HEK293 (cell line): Measurements from ENCODE around the gene KRTAP12-1.

ENCODE experiments used
- CTCF ChIA-PET: fragments of 350-600 bp; formaldehyde crosslinking; extraction: SDS; loops from one replicate; lab custom pipeline; 2021; ENCODE audit warnings: antibody characterized with exemption; lab: Yijun Ruan, JAX
- POLR2A ChIA-PET: fragments of 300-600 bp; formaldehyde crosslinking; extraction: SDS; loops from one replicate; lab custom pipeline; 2020; ENCODE audit warnings: antibody characterized with exemption, inconsistent platforms; lab: Yijun Ruan, JAX
- H3K27ac ChIP-seq: fragments of 200-500 bp; sonication (Bioruptor generic); 2 replicates; pipeline ENCODE4 v1.5.1; 2014; ENCODE audit warnings: low read depth, low read length, control low read depth, inconsistent platforms; ENCODE audit errors: extremely low read depth
- H3K36me3 ChIP-seq, 2 experiments: fragments of 200-500 bp in 1 of 2; sonication (Bioruptor generic) in 1 of 2; 1 replicate in 1 of 2; 2 replicates in 1 of 2; pipeline ENCODE4 v1.5.1; 2014 to 2017; ENCODE audit warnings: inconsistent platforms in 2 of 2, low read length in 2 of 2; ENCODE audit not compliant: control insufficient read depth in 2 of 2, insufficient read depth in 1 of 2
- H3K4me1 ChIP-seq: fragments of 200-500 bp; sonication (Bioruptor generic); 2 replicates; pipeline ENCODE4 v1.5.1; 2014; ENCODE audit warnings: mild to moderate bottlenecking, low read length, inconsistent platforms; ENCODE audit not compliant: control insufficient read depth, insufficient read depth
- H3K4me3 ChIP-seq: 2 replicates; pipeline ENCODE4 v1.5.1; 2011; ENCODE audit warnings: low read depth, mild to moderate bottlenecking, control low read depth, low read length, moderate library complexity
- H3K9me3 ChIP-seq: fragments of 200-500 bp; sonication (Bioruptor generic); 2 replicates; pipeline ENCODE4 v1.5.1; 2014; ENCODE audit warnings: low read depth, low read length, inconsistent platforms; ENCODE audit not compliant: control insufficient read depth, insufficient read depth
- GFI1B ChIP-seq: fragments of 450-650 bp; formaldehyde crosslinking; IDR thresholded peaks from 2 replicates; pipeline ENCODE4 v1.5.1; 2016; ENCODE audit warnings: missing biosample characterization, missing genetic modification characterization
- HOXC10 ChIP-seq: sonication (generic); formaldehyde crosslinking; IDR thresholded peaks from 2 replicates; pipeline ENCODE4 v1.8.1; 2023; ENCODE audit warnings: mild to moderate bottlenecking, missing genetic modification reagents
- KLF8 ChIP-seq: fragments of 450-650 bp; formaldehyde crosslinking; IDR thresholded peaks from 2 replicates; pipeline ENCODE4 v1.5.1; 2016; ENCODE audit warnings: missing biosample characterization, missing genetic modification characterization
- MYNN ChIP-seq: fragments of 450-650 bp; formaldehyde crosslinking; IDR thresholded peaks from 2 replicates; pipeline ENCODE4 v1.5.1; 2016; ENCODE audit warnings: missing biosample characterization, missing genetic modification characterization, borderline replicate concordance
- SCRT2 ChIP-seq: fragments of 450-650 bp; formaldehyde crosslinking; IDR thresholded peaks from 2 replicates; pipeline ENCODE4 v1.5.1; 2016; ENCODE audit warnings: missing biosample characterization, missing genetic modification characterization
- SETDB1 ChIP-seq: IDR thresholded peaks from one replicate; pipeline ENCODE4 v1.6.1; 2017; ENCODE audit warnings: mild to moderate bottlenecking, low read length, moderate library complexity, mixed read lengths; ENCODE audit not compliant: insufficient read length
- ZFP41 ChIP-seq: fragments of 450-650 bp; formaldehyde crosslinking; IDR thresholded peaks from 2 replicates; pipeline ENCODE4 v1.5.1; 2016; ENCODE audit warnings: missing biosample characterization, missing genetic modification characterization, borderline replicate concordance
- ZIC2 ChIP-seq: fragments of 450-650 bp; formaldehyde crosslinking; IDR thresholded peaks from 2 replicates; pipeline ENCODE4 v1.5.1; 2016; ENCODE audit warnings: missing biosample characterization, missing genetic modification characterization
- ZNF132 ChIP-seq: fragments of 450-650 bp; formaldehyde crosslinking; IDR thresholded peaks from 2 replicates; pipeline ENCODE4 v1.5.1; 2017; ENCODE audit warnings: missing biosample characterization, missing genetic modification characterization, borderline replicate concordance
- ZNF202 ChIP-seq: fragments of 450-650 bp; formaldehyde crosslinking; IDR thresholded peaks from 2 replicates; pipeline ENCODE4 v1.5.1; 2016; ENCODE audit warnings: missing biosample characterization, missing genetic modification characterization, borderline replicate concordance
- ZNF214 ChIP-seq: fragments of 450-650 bp; formaldehyde crosslinking; IDR thresholded peaks from 2 replicates; pipeline ENCODE4 v1.5.1; 2017; ENCODE audit warnings: missing biosample characterization, mild to moderate bottlenecking, missing genetic modification characterization, borderline replicate concordance
- ZNF280C ChIP-seq: fragments of 450-650 bp; formaldehyde crosslinking; IDR thresholded peaks from 2 replicates; pipeline ENCODE4 v1.5.1; 2016; ENCODE audit warnings: missing biosample characterization, missing genetic modification characterization
- ZNF335 ChIP-seq: fragments of 450-650 bp; formaldehyde crosslinking; conservative IDR thresholded peaks from 2 replicates; pipeline ENCODE4 v1.5.1; 2016; ENCODE audit warnings: missing biosample characterization, missing genetic modification characterization
- ZNF423 ChIP-seq: fragments of 450-650 bp; formaldehyde crosslinking; IDR thresholded peaks from 2 replicates; pipeline ENCODE4 v1.5.1; 2016; ENCODE audit warnings: missing biosample characterization, missing genetic modification characterization
- ZNF473 ChIP-seq: fragments of 450-650 bp; formaldehyde crosslinking; IDR thresholded peaks from 2 replicates; pipeline ENCODE4 v1.5.1; 2017; ENCODE audit warnings: missing biosample characterization, missing genetic modification characterization
- ZNF558 ChIP-seq: fragments of 450-650 bp; formaldehyde crosslinking; IDR thresholded peaks from 2 replicates; pipeline ENCODE4 v1.5.1; 2016; ENCODE audit warnings: missing biosample characterization, missing genetic modification characterization
- ZNF560 ChIP-seq: fragments of 450-650 bp; formaldehyde crosslinking; IDR thresholded peaks from 2 replicates; pipeline ENCODE4 v1.5.1; 2017; ENCODE audit warnings: missing biosample characterization, missing genetic modification characterization, borderline replicate concordance
- ZNF621 ChIP-seq: fragments of 450-650 bp; formaldehyde crosslinking; IDR thresholded peaks from 2 replicates; pipeline ENCODE4 v1.5.1; 2017; ENCODE audit warnings: missing biosample characterization, missing genetic modification characterization
- ZNF654 ChIP-seq: fragments of 450-650 bp; formaldehyde crosslinking; IDR thresholded peaks from 2 replicates; pipeline ENCODE4 v1.5.1; 2016; ENCODE audit warnings: low read depth, missing biosample characterization, missing genetic modification characterization
- ZNF658 ChIP-seq: fragments of 450-650 bp; formaldehyde crosslinking; IDR thresholded peaks from 2 replicates; pipeline ENCODE4; 2016; ENCODE audit warnings: missing biosample characterization, missing genetic modification characterization
- ZNF747 ChIP-seq: fragments of 450-650 bp; formaldehyde crosslinking; IDR thresholded peaks from 2 replicates; pipeline ENCODE4 v1.5.1; 2016; ENCODE audit warnings: missing biosample characterization, missing genetic modification characterization
- TF ChIP-seq, protein P1 (sequence below): IDR thresholded peaks from 2 replicates; pipeline ENCODE4 v1.6.1; 2011; ENCODE audit warnings: mild to moderate bottlenecking, low read depth, low read length, borderline replicate concordance
- TF ChIP-seq, protein P2 (sequence below): fragments of 450-650 bp; formaldehyde crosslinking; IDR thresholded peaks from 2 replicates; pipeline ENCODE4 v1.5.0; 2017; ENCODE audit warnings: missing biosample characterization, missing genetic modification characterization, borderline replicate concordance

Gene KRTAP12-1

DNA sequence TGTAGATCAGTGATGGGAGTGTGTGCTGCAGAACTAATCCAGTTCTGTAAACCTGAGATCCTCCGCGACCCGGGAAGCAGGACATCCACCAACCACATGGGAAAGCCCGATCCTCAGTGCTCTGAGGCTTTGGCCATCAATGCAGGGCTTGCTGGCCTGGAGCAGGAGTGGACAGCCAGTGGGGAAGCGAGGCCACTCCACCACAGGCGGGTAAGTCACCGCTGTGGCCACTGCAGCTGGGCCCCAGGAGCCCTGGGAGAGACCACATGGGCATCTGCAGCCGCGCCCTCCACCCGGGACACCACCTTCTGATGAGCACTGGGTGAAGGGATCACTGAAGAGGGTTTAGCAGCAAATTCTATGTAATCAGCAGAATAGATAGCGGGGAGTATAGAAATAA, 811 bp downstream of the KRTAP12-1 start (continued):
- no peak for TF ChIP-seq ZIC2 (tag by site-specific recombination)
- no peak for TF ChIP-seq KLF8 (tag by site-specific recombination)
- no peak for TF ChIP-seq HOXC10 (CRISPR knock-in tag)
- TF ChIP-seq, all 188 proteins: peak for 0

- H3K9me3 ChIP-seq = no peaks in the 10 kb centered on the region
- POLR2A ChIA-PET = no interaction called here
- no peak for TF ChIP-seq ZNF621 (tag by site-specific recombination)
- TF ChIP-seq ZNF335 (tag by site-specific recombination) = no peak
- TF ChIP-seq ZFP41 (tag by site-specific recombination) = no peak
- TF ChIP-seq SCRT2 = no peak
- no peak for TF ChIP-seq ZNF214 (tag by site-specific recombination)
- TF ChIP-seq ZNF560 (tag by site-specific recombination) = no peak
- no peak for TF ChIP-seq ZNF473 (tag by site-specific recombination)
- no peak for TF ChIP-seq ZNF658 (tag by site-specific recombination)
- TF ChIP-seq ZNF558 = no peak
- no peak for TF ChIP-seq ZNF202
- TF ChIP-seq ZNF654 (tag by site-specific recombination) = no peak
- no peak overlapping the region for H3K4me3 ChIP-seq
- H3K27ac ChIP-seq = no peak overlapping the region
- H3K36me3 ChIP-seq = no peaks in the 10 kb centered on the region
- H3K4me1 ChIP-seq = no peaks in the 10 kb centered on the region
- CTCF ChIA-PET = no interaction called here
Observed at GRCh38 chr21:44677881-44678280, 4.1 kb downstream of the KRTAP12-1 start.

- no peak overlapping the region for H3K27ac ChIP-seq
- ChIA-PET POLR2A (no interaction called here), CTCF (interaction anchor here (0.6 kb wide), 1 partner anchor 20 kb away, joined by 3 read pairs; no protein-coding TSS in a partner anchor)
- no peak overlapping the region for H3K4me3 ChIP-seq
- H3K4me1 ChIP-seq = no peaks in the 10 kb centered on the region
- no peaks in the 10 kb centered on the region for H3K36me3 ChIP-seq
- no peaks in the 10 kb centered on the region; the same call in 1 of the 2 replicates for H3K9me3 ChIP-seq
- TF ChIP-seq, protein P1, sequence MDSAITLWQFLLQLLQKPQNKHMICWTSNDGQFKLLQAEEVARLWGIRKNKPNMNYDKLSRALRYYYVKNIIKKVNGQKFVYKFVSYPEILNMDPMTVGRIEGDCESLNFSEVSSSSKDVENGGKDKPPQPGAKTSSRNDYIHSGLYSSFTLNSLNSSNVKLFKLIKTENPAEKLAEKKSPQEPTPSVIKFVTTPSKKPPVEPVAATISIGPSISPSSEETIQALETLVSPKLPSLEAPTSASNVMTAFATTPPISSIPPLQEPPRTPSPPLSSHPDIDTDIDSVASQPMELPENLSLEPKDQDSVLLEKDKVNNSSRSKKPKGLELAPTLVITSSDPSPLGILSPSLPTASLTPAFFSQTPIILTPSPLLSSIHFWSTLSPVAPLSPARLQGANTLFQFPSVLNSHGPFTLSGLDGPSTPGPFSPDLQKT = no peak
- peak; percentile 59 for TF ChIP-seq SETDB1
Observed at GRCh38 chr21:44671911-44672310, 10.1 kb downstream of the KRTAP12-1 start.

DNA sequence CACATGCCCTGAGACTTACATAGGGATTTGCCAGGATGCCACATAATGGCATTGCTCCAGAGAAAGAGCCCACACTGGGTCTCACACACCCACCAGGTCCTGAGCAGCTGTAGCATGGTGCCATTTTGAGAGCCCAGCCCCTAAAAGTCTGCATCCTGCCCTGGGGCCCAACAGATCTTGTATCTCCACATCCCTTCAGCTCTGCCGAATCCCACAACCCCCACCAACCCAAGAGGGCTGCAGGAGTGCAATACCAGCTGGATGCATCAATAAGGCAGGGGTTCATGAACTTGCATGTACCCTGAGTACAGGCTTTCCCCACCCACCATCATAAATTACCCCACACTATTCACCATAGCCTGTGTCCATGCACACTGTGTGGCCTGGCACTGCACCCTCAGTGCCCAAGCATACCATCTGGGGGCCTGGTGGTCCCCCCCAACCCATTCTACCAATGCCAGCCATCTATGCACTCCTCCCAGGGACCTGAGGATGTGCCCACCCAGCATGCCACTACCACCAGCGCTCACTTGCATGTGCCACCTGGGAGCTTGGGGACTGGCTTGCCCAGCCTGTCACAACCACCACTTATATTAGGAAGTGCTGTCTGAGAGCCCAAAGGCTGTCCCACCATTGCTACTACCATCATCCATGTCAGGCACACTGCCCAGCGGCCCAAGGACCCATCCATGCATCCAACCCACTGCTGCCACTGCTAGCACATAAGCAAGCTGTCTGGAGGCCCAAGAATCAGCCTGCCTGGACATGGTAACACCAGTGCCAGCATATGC, 11.1 kb downstream of the KRTAP12-1 start:
- Histone ChIP-seq H3K9me3 (no peaks in the 10 kb centered on the region; the same call in 1 of the 2 replicates), H3K27ac (no peak overlapping the region), H3K36me3 (no peaks in the 10 kb centered on the region), H3K4me1 (no peaks in the 10 kb centered on the region), H3K4me3 (no peak overlapping the region)
- ChIA-PET POLR2A (no interaction called here), CTCF (no interaction called here)
- TF ChIP-seq, protein P2, sequence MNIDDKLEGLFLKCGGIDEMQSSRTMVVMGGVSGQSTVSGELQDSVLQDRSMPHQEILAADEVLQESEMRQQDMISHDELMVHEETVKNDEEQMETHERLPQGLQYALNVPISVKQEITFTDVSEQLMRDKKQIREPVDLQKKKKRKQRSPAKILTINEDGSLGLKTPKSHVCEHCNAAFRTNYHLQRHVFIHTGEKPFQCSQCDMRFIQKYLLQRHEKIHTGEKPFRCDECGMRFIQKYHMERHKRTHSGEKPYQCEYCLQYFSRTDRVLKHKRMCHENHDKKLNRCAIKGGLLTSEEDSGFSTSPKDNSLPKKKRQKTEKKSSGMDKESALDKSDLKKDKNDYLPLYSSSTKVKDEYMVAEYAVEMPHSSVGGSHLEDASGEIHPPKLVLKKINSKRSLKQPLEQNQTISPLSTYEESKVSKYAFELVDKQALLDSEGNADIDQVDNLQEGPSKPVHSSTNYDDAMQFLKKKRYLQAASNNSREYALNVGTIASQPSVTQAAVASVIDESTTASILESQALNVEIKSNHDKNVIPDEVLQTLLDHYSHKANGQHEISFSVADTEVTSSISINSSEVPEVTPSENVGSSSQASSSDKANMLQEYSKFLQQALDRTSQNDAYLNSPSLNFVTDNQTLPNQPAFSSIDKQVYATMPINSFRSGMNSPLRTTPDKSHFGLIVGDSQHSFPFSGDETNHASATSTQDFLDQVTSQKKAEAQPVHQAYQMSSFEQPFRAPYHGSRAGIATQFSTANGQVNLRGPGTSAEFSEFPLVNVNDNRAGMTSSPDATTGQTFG (tag by site-specific recombination) = no peak
- TF ChIP-seq ZNF132 (tag by site-specific recombination) (no peak), ZNF423 (tag by site-specific recombination) (no peak), MYNN (tag by site-specific recombination) (no peak), ZNF747 (tag by site-specific recombination) (no peak), ZNF280C (tag by site-specific recombination) (no peak), GFI1B (tag by site-specific recombination) (no peak), ZIC2 (tag by site-specific recombination) (no peak), ZFP41 (tag by site-specific recombination) (no peak)
